ENCODE results near the gene PIGU.

Gene PIGU

DNA sequence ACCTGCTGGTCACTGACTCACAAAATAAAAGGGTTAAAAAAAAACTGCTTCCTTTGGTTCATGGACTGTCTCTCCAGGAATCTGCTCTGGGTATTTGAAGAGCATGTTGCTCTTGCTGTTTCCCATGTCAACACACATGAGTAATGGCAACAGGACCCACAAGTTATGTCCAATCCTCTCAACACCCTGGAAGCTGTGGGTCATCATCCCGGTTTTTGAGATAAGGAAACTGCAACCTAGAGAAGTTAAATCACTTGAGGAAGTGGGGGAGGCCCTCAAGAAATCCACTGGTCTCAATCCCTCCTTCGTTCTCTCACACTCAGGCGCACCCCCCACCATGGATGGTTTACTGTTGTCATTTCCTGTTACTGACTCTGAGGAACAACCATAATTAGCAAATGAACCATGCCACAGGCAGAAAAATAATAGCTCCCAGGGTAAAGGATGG lies 106.0 kb downstream of the PIGU start:
- no peak overlapping the region for H3K27ac ChIP-seq (ENCODE audit: low read length)
- H3K4me1 ChIP-seq (ENCODE audit: insufficient read depth, low read length): peaks cover 6% of the 10 kb centered on the region
- no peak overlapping the region for H3K4me3 ChIP-seq (ENCODE audit: low read length)
- peaks cover 19% of the 10 kb centered on the region for H3K36me3 ChIP-seq (ENCODE audit: insufficient read depth, low read depth, low read length)
- H3K27me3 ChIP-seq (ENCODE audit: insufficient read depth, low read length): no peaks in the 10 kb centered on the region
- no peak overlapping the region for H3K9ac ChIP-seq (ENCODE audit: low read depth, low read length)
- H3K9me3 ChIP-seq (ENCODE audit: insufficient read depth, low read depth, low read length): no peaks in the 10 kb centered on the region

DNA sequence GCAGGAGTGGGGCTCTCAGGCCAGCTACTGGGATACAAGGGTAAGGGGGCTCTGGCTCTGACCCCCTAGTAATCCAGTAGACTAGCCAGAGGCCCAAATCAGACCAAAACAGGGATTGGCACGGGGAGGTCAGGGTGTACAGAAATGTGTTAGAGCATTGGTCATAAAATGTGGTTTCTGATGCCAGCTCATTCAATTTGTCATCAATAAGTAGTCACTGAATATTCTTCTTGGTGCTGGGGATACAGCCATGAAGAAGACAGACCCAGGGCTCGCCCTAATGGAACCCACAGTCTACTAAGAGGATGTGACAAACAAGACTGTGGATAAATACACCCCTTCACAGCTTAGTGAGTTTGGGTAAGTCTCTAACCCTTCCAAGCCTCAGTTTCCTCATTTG lies 107.3 kb downstream of the PIGU start:
- Histone ChIP-seq H3K4me3 (ENCODE audit: low read length) (no peak overlapping the region), H3K27ac (ENCODE audit: low read length) (no peak overlapping the region), H3K9ac (ENCODE audit: low read depth, low read length) (no peak overlapping the region), H3K4me1 (ENCODE audit: insufficient read depth, low read length) (peaks cover 6% of the 10 kb centered on the region), H3K27me3 (ENCODE audit: insufficient read depth, low read length) (no peaks in the 10 kb centered on the region), H3K9me3 (ENCODE audit: insufficient read depth, low read depth, low read length) (no peaks in the 10 kb centered on the region), H3K36me3 (ENCODE audit: insufficient read depth, low read depth, low read length) (peaks cover 14% of the 10 kb centered on the region)

DNA sequence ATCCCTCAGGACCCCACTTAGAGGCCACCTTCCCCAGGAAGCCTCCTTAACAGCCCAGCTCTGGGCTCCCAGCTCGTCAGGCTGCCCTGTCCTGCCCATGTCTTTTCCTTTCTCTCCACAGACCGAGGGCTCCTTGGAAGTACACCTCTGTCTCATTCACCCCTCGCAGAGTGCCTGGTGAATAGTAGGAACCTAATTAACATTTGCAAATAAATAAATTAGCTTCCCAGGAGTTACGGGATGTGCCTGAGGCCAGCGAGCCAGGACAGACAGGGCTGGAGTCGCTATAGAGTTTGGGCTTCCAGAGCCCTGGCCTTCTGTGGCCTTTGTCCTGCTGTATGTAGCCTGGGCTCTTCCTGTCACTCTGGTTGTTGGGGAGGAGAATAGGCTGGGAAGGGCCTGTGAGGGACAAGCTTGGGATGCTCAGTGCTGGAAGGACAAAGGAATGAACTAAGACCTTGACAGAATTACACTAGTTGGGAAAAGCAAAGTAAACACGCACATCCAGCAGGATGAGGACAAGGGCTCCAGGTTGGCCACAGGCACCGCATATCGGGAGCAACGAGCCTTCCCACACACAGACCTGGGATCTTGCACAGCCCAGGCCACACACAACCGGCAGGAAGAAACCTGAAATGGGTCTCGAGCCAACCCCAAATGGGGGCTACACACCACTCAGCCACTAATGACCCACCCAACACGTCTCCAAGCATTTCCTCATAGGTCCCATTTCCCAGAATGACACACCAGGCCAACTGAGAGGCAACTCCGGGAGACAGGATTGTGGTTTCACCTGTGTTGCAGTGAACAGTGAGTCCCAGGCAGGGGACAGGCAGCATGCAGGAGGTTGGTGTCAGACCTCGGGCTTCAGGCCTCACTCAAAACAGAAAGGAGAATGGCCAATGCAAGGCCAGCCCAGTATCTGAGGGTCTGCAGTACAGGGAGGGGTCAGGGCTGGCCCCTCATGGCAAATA lies 108.7 kb downstream of the PIGU start:
- Histone ChIP-seq H3K27me3 (ENCODE audit: insufficient read depth, low read length) (no peaks in the 10 kb centered on the region), H3K27ac (ENCODE audit: low read length) (no peak overlapping the region), H3K4me3 (ENCODE audit: low read length) (no peak overlapping the region), H3K9me3 (ENCODE audit: insufficient read depth, low read depth, low read length) (no peaks in the 10 kb centered on the region), H3K36me3 (ENCODE audit: insufficient read depth, low read depth, low read length) (peaks cover 11% of the 10 kb centered on the region), H3K9ac (ENCODE audit: low read depth, low read length) (no peak overlapping the region; the same call in 1 of the 2 replicates), H3K4me1 (ENCODE audit: insufficient read depth, low read length) (peaks cover 6% of the 10 kb centered on the region)

DNA sequence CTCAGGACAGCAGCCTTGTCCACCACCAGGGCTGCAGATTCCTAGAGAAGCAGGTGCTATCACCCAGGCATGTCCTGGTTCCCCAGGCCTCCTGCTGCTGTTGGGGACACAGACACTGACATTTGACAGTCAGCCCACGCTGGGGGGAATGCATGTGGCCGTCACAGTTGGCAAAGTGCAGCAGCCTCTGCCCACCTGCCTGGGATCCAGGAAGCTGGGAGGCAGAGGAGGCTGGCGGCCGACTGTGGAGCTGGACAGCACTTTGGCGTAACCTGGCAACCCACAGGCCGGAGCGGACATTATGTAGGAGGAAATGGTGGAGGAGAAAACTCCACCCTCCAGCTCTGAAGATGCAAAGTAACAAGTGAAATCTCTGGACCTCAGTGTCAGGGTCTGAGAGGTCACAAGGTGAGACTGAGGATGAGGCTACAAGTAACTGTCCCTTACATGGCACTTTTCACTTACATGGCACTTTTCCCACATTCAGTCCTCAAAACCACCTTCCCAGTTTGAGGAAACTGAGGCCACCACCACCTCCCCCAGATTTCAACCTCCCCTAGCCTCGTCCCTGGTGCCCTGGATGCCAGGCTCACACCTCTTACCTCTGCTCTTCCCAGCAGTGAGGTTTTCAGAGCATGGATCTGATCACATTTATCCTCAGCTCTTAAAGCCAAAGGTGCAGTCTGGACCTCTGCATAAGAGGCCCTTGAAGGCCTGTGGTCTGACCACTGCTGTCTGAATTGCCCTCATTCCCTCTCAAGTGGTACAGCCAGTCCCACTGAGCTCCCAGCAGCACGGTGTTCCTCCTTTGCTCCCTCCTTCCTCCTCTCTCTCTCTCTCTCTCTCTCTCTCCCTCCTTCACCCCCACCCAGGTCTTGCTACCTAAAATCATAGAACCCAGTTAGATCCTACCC lies 109.7 kb downstream of the PIGU start:
- Histone ChIP-seq H3K27ac (ENCODE audit: low read length) (no peak overlapping the region), H3K27me3 (ENCODE audit: insufficient read depth, low read length) (no peaks in the 10 kb centered on the region), H3K9ac (ENCODE audit: low read depth, low read length) (no peak overlapping the region; the same call in 1 of the 2 replicates)

DNA sequence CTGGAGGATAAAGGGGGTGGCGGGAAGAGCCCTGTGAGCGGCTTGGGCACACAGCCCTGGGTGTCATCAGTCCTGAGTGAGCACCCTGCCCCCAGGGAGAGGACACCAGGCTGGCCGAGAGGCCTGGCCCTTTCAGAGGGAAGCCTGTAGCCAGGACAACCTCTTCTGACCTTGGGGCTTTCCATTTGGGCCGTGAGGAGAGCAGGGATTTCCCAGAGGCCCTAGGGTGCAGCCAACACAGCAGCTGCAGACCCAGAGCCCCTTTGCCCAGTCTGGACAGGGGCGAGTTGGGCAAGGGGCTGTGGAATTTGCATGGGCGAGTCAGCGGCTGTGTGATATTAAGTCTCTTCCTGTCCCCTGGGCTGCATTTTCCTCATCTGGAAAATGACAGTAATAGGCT lies 112.1 kb downstream of the PIGU start:
- Histone ChIP-seq H3K36me3 (ENCODE audit: insufficient read depth, low read depth, low read length) (peaks cover 4% of the 10 kb centered on the region; the same call in 1 of the 2 replicates), H3K4me1 (ENCODE audit: insufficient read depth, low read length) (peaks cover 6% of the 10 kb centered on the region)

More for the DNA sequence above, 109.7 kb downstream of the PIGU start:
- Histone ChIP-seq H3K4me1 (ENCODE audit: insufficient read depth, low read length) (peaks cover 6% of the 10 kb centered on the region), H3K4me3 (ENCODE audit: low read length) (no peak overlapping the region), H3K9me3 (ENCODE audit: insufficient read depth, low read depth, low read length) (no peaks in the 10 kb centered on the region), H3K36me3 (ENCODE audit: insufficient read depth, low read depth, low read length) (peaks cover 11% of the 10 kb centered on the region)

DNA sequence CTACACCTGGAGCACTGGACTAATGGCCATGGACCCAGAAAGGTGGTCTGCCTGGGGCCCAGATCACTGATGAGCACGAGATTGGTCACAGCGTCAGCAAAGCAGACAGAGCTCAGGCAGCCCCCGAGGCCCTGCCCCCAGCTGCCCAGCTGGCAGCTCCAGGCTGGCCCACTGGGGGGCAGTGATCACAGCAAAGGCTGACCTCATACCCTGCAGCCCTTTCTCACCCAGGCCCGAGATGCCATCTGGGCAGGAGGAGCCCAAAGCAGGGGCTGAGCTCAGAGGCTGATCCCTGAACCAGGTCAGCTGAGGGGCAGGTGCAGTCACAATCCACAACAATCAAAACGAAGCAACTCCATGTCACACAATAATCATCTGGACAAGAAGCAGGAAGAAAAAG lies 114.3 kb downstream of the PIGU start:
- Histone ChIP-seq H3K9ac (ENCODE audit: low read depth, low read length) (no peak overlapping the region), H3K9me3 (ENCODE audit: insufficient read depth, low read depth, low read length) (no peaks in the 10 kb centered on the region), H3K4me1 (ENCODE audit: insufficient read depth, low read length) (no peaks in the 10 kb centered on the region), H3K36me3 (ENCODE audit: insufficient read depth, low read depth, low read length) (no peaks in the 10 kb centered on the region; the same call in 1 of the 2 replicates), H3K27ac (ENCODE audit: low read length) (no peak overlapping the region), H3K27me3 (ENCODE audit: insufficient read depth, low read length) (peaks cover 6% of the 10 kb centered on the region; the same call in 1 of the 2 replicates), H3K4me3 (ENCODE audit: low read length) (no peak overlapping the region)

More for the DNA sequence above, 112.1 kb downstream of the PIGU start:
- Histone ChIP-seq H3K9ac (ENCODE audit: low read depth, low read length) (no peak overlapping the region), H3K9me3 (ENCODE audit: insufficient read depth, low read depth, low read length) (no peaks in the 10 kb centered on the region), H3K27me3 (ENCODE audit: insufficient read depth, low read length) (no peaks in the 10 kb centered on the region), H3K4me3 (ENCODE audit: low read length) (no peak overlapping the region), H3K27ac (ENCODE audit: low read length) (no peak overlapping the region)

DNA sequence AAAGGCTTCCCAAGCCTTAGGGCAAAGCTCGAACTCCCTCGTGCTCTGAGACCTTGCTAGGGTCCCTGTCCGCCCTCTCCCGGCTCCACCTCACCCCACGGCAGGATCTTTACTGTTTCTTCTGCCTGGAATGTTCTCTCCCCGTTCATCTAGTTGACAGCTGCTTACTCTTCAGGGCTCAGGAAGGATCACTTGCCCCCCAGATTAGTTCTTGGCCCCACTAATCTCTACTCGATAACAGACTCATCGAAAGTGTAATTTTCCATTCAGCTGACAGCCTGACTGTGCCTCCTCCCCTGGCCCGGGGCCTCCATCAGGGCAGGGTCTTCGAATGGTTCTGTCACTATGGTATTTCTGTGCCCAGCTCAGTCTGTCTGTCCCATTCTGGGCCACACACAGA lies 115.2 kb downstream of the PIGU start:
- Histone ChIP-seq H3K36me3 (ENCODE audit: insufficient read depth, low read depth, low read length) (no peaks in the 10 kb centered on the region; the same call in 1 of the 2 replicates), H3K4me1 (ENCODE audit: insufficient read depth, low read length) (no peaks in the 10 kb centered on the region), H3K27ac (ENCODE audit: low read length) (no peak overlapping the region), H3K27me3 (ENCODE audit: insufficient read depth, low read length) (peaks cover 7% of the 10 kb centered on the region; the same call in 1 of the 2 replicates), H3K4me3 (ENCODE audit: low read length) (no peak overlapping the region), H3K9me3 (ENCODE audit: insufficient read depth, low read depth, low read length) (no peaks in the 10 kb centered on the region), H3K9ac (ENCODE audit: low read depth, low read length) (no peak overlapping the region)

DNA sequence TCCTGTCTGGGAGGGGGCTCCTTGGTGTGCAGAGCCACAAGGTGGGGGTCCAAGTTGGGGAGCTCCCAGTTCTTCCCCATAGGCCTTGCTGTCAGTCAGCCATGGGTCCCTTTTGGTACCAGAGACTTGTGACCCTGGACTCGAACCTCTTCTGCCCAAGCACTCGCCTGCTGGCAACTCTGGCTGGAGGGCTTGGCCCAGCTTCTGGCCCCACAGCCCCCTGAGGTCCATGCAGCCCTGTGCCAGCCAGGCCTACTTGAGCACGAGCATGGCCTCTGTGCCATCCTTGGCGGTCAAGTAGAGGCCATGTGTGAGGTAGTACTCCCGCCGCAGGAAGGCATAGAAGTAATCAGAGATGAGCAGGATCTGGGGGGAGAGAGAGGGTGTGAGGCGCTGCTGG lies 116.3 kb downstream of the PIGU start:
- Histone ChIP-seq H3K27me3 (ENCODE audit: insufficient read depth, low read length) (peaks cover 7% of the 10 kb centered on the region; the same call in 1 of the 2 replicates), H3K9me3 (ENCODE audit: insufficient read depth, low read depth, low read length) (no peaks in the 10 kb centered on the region), H3K4me1 (ENCODE audit: insufficient read depth, low read length) (no peaks in the 10 kb centered on the region), H3K36me3 (ENCODE audit: insufficient read depth, low read depth, low read length) (no peaks in the 10 kb centered on the region; the same call in 1 of the 2 replicates), H3K27ac (ENCODE audit: low read length) (no peak overlapping the region), H3K9ac (ENCODE audit: low read depth, low read length) (no peak overlapping the region), H3K4me3 (ENCODE audit: low read length) (no peak overlapping the region)

DNA sequence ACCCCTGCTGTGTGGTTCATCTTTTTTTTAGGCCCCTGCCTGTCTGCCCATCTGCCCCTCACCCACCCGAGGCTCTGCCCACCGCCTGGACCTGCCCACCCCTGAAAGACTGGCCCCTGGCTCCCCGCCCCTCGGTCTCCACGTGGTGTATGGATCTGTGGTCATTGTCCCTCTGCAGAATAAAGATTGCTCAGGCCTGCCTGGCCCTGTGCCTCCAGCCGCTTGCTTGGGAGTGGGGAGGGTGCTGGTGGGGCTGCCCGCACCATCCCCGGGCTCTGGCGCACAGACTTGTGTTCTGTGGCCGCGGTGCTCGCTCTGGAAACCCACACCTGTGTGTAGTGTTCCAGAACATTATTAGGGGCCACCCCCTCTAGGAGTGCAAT lies 116.8 kb downstream of the PIGU start:
- Histone ChIP-seq H3K4me1 (ENCODE audit: insufficient read depth, low read length) (no peaks in the 10 kb centered on the region), H3K27ac (ENCODE audit: low read length) (no peak overlapping the region), H3K27me3 (ENCODE audit: insufficient read depth, low read length) (peaks cover 7% of the 10 kb centered on the region; the same call in 1 of the 2 replicates), H3K36me3 (ENCODE audit: insufficient read depth, low read depth, low read length) (no peaks in the 10 kb centered on the region), H3K9me3 (ENCODE audit: insufficient read depth, low read depth, low read length) (no peaks in the 10 kb centered on the region), H3K9ac (ENCODE audit: low read depth, low read length) (no peak overlapping the region), H3K4me3 (ENCODE audit: low read length) (no peak overlapping the region)

DNA sequence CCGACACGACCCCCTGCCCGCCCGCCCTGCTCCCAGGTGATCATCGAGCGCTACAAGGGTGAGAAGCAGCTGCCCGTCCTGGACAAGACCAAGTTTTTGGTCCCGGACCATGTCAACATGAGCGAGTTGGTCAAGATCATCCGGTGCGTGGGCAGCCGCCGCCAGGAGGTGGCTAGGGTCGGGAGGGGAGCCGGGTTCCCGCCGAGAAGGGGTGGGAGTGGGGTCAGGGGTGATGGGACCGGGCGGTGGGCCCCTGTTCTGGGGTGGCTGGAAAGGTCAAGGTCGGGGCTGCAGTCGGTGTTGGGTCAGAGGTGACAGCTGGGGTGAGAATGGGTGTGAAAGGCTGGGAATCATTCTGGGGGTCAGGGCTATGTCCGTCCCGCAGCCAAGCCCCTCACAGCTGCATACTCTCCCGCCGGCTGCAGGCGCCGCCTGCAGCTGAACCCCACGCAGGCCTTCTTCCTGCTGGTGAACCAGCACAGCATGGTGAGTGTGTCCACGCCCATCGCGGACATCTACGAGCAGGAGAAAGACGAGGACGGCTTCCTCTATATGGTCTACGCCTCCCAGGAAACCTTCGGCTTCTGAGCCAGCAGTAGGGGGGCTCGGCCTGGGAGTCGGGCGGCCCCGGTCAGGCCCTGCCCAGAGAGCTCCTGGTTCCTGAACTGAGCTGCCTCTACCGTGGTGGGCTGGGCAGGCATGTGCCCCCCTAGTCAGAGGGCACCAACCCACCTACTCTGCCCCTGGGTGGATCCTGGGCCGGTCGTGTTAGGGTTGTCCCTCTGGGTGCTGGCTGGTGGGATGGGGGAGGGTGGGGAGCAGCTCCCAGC lies 117.4 kb downstream of the PIGU start:
- no peaks in the 10 kb centered on the region for H3K4me1 ChIP-seq (ENCODE audit: insufficient read depth, low read length)
- H3K27me3 ChIP-seq (ENCODE audit: insufficient read depth, low read length): peaks cover 7% of the 10 kb centered on the region; the same call in 1 of the 2 replicates
- H3K36me3 ChIP-seq (ENCODE audit: insufficient read depth, low read depth, low read length): no peaks in the 10 kb centered on the region
- H3K4me3 ChIP-seq (ENCODE audit: low read length): no peak overlapping the region
- no peak overlapping the region for H3K27ac ChIP-seq (ENCODE audit: low read length)
- H3K9ac ChIP-seq (ENCODE audit: low read depth, low read length): no peak overlapping the region
- H3K9me3 ChIP-seq (ENCODE audit: insufficient read depth, low read depth, low read length): no peaks in the 10 kb centered on the region

Data from iPS-20b (cell line).